Liver (tissue), 3 donors: Measurements from ENCODE around the gene OTOG.

Source experiments
- CTCF ChIP-seq: fragments of 150-350 bp; IDR thresholded peaks from 2 replicates; pipeline ENCODE4 v1.5.1; 2017; ENCODE audit warnings: improper control_type of control experiment, low read depth, low read length; ENCODE audit not compliant: missing input control
- FOXA1 ChIP-seq: IDR thresholded peaks from 2 replicates; pipeline ENCODE4 v1.6.1; 2016; ENCODE audit warnings: antibody characterized with exemption
- GABPA ChIP-seq, 2 donors: IDR thresholded peaks in 1 of 2; conservative IDR thresholded peaks in 1 of 2; 2 replicates each; pipeline ENCODE4 v1.6.1; 2016; ENCODE audit warnings: antibody characterized with exemption in 2 of 2, mild to moderate bottlenecking in 1 of 2, moderate library complexity in 1 of 2
- JUND ChIP-seq, 2 donors: IDR thresholded peaks; 2 replicates each; pipeline ENCODE4 v1.6.1; 2016; ENCODE audit warnings: antibody characterized with exemption in 2 of 2
- RAD21 ChIP-seq, 2 donors: IDR thresholded peaks; 2 replicates each; pipeline ENCODE4 v1.6.1; 2016; ENCODE audit warnings: antibody characterized with exemption in 2 of 2, mild to moderate bottlenecking in 2 of 2
- TAF1 ChIP-seq: conservative IDR thresholded peaks from 2 replicates; pipeline ENCODE4 v1.6.1; 2016; ENCODE audit warnings: antibody characterized with exemption, mild to moderate bottlenecking
- donor health status: healthy.
- donor health status: healthy.

- TF ChIP-seq CTCF, result no peak
- no peak for TF ChIP-seq TAF1
- no peak for TF ChIP-seq GABPA (IDR thresholded peaks at IDR 0.05 in 1 of 2, conservative IDR thresholded peaks at IDR 0.05 in 1 of 2)
- TF ChIP-seq RAD21 (IDR thresholded peaks at IDR 0.05), result no peak
- no peak for TF ChIP-seq JUND (IDR thresholded peaks at IDR 0.05)
- no peak for TF ChIP-seq FOXA1
These were observed 25.3 kb downstream of the OTOG start for GRCh38 chr11:17572359-17572690.
